ENCODE data around the gene SH3BGRL. TPM values are rescaled to one million over a fixed set of nuclear protein-coding genes. Genes with fewer than 3 reads are reported as not detected.

SH3BGRL gene
- total and polyA plus RNA-seq, 2 of the 13 experiments (the other 11 are each of a cell fraction or from before 2014, with no cell fraction given), result 8.9 to 11.4 TPM

DNA sequence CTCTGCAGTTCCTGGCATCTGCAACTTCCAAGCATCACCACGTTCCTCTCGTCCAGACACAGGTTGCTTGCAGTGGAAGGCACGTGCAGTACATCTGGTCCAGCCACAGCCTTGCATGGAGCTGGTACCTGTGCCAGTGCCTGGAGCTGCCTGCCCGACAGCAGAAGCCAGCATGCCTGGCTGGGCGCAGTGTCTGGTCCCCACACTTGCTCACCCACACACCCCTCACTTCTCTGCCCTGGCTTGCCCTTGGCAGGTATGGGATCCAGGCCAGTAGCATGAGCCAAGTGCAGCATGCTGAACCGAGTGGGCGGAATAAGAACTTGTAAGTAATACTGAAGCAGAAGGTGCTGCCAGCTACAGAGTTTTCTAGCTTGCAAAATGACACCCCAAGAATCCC lies 39.9 kb downstream of the SH3BGRL start:
- no peak overlapping the region for H3K4me2 ChIP-seq (ENCODE audit: low read depth, low read length)
- no peak overlapping the region for H2AFZ ChIP-seq (ENCODE audit: low read length)
- intact Hi-C loops (cut with micrococcal nuclease; ENCODE audit: unreplicated experiment) (no loop called here), in situ Hi-C loops (cut with HindIII; ENCODE audit: extremely low pct_ligation_motif_present, low pct_unique_long_range_greater_than_20kb) (no loop called here)
- H3K4me3 ChIP-seq (replicated peaks in 1 of 3; ENCODE audit: insufficient read depth in 1 of 3, low read depth in 2 of 3, low read length in 3 of 3), result no peak overlapping the region
- BruUV-seq (replicated peaks), result no TSS peak
- no peaks in the 10 kb centered on the region for H3K27me3 ChIP-seq (ENCODE audit: control insufficient read depth in 1 of 2, insufficient read depth in 2 of 2, low read length in 2 of 2)
- no CpG with 5 or more reads among the region's 7 CpGs for WGBS (ENCODE audit: low lambda C conversion rate)
- H3K79me2 ChIP-seq (ENCODE audit: insufficient read depth, low read length), result no peaks in the 10 kb centered on the region
- DNase-seq (ENCODE audit: low spot score) (no peak), ATAC-seq (no peak), FAIRE-seq (no peak)
- H4K20me1 ChIP-seq (ENCODE audit: insufficient read depth, low read length), result no peaks in the 10 kb centered on the region
- H3K27ac ChIP-seq (ENCODE audit: extremely low read length, insufficient read depth, low read length), result no peak overlapping the region
- CTCF ChIA-PET (ENCODE audit: low intra/inter-chr PET ratio, low total read pairs), result no interaction called here
- TF ChIP-seq RFXANK (CRISPR knock-in tag; IDR thresholded peaks at IDR 0.05) (no peak), PITX1 (CRISPR knock-in tag; IDR thresholded peaks at IDR 0.05) (no peak), ZIK1 (CRISPR knock-in tag; IDR thresholded peaks at IDR 0.05; ENCODE audit: borderline replicate concordance, low read depth) (no peak), ZNF850 (CRISPR knock-in tag; conservative IDR thresholded peaks at IDR 0.05) (no peak), ZNF878 (CRISPR knock-in tag; IDR thresholded peaks at IDR 0.05) (no peak), ZNF121 (CRISPR knock-in tag; IDR thresholded peaks at IDR 0.05) (no peak), NPAS2 (CRISPR knock-in tag; IDR thresholded peaks at IDR 0.05; ENCODE audit: borderline replicate concordance) (no peak), ZNF317 (CRISPR knock-in tag; IDR thresholded peaks at IDR 0.05) (no peak), ZNF598 (CRISPR knock-in tag; IDR thresholded peaks at IDR 0.05; ENCODE audit: borderline replicate concordance) (no peak), RAD51 (IDR thresholded peaks at IDR 0.05; ENCODE audit: borderline replicate concordance) (no peak), ZNF629 (CRISPR knock-in tag; conservative IDR thresholded peaks at IDR 0.05) (no peak), SATB2 (CRISPR knock-in tag; IDR thresholded peaks at IDR 0.05) (no peak), HOXD1 (CRISPR knock-in tag; IDR thresholded peaks at IDR 0.05) (no peak), TCF7 (IDR thresholded peaks at IDR 0.05; ENCODE audit: low read depth) (no peak), KLF6 (CRISPR knock-in tag; IDR thresholded peaks at IDR 0.05) (no peak)
- TF ChIP-seq, protein P1, sequence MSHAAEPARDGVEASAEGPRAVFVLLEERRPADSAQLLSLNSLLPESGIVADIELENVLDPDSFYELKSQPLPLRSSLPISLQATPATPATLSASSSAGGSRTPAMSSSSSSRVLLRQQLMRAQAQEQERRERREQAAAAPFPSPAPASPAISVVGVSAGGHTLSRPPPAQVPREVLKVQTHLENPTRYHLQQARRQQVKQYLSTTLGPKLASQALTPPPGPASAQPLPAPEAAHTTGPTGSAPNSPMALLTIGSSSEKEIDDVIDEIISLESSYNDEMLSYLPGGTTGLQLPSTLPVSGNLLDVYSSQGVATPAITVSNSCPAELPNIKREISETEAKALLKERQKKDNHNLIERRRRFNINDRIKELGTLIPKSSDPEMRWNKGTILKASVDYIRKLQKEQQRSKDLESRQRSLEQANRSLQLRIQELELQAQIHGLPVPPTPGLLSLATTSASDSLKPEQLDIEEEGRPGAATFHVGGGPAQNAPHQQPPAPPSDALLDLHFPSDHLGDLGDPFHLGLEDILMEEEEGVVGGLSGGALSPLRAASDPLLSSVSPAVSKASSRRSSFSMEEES (CRISPR knock-in tag; IDR thresholded peaks at IDR 0.05), result no peak
- TF ChIP-seq, protein P2, sequence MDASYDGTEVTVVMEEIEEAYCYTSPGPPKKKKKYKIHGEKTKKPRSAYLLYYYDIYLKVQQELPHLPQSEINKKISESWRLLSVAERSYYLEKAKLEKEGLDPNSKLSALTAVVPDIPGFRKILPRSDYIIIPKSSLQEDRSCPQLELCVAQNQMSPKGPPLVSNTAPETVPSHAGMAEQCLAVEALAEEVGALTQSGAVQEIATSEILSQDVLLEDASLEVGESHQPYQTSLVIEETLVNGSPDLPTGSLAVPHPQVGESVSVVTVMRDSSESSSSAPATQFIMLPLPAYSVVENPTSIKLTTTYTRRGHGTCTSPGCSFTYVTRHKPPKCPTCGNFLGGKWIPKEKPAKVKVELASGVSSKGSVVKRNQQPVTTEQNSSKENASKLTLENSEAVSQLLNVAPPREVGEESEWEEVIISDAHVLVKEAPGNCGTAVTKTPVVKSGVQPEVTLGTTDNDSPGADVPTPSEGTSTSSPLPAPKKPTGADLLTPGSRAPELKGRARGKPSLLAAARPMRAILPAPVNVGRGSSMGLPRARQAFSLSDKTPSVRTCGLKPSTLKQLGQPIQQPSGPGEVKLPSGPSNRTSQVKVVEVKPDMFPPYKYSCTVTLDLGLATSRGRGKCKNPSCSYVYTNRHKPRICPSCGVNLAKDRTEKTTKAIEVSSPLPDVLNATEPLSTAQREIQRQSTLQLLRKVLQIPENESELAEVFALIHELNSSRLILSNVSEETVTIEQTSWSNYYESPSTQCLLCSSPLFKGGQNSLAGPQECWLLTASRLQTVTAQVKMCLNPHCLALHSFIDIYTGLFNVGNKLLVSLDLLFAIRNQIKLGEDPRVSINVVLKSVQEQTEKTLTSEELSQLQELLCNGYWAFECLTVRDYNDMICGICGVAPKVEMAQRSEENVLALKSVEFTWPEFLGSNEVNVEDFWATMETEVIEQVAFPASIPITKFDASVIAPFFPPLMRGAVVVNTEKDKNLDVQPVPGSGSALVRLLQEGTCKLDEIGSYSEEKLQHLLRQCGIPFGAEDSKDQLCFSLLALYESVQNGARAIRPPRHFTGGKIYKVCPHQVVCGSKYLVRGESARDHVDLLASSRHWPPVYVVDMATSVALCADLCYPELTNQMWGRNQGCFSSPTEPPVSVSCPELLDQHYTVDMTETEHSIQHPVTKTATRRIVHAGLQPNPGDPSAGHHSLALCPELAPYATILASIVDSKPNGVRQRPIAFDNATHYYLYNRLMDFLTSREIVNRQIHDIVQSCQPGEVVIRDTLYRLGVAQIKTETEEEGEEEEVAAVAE (CRISPR knock-in tag; IDR thresholded peaks at IDR 0.05; ENCODE audit: borderline replicate concordance), result no peak
- no peaks in the 10 kb centered on the region for H3K4me1 ChIP-seq (ENCODE audit: insufficient read depth, low read length)
- H3K9me3 ChIP-seq (ENCODE audit: low read length), result no peaks in the 10 kb centered on the region
- no peaks in the 10 kb centered on the region for H3K36me3 ChIP-seq (replicated peaks in 1 of 2; ENCODE audit: control insufficient read depth in 1 of 2, insufficient read depth in 2 of 2, low read length in 2 of 2)
- no peak overlapping the region for H3K9ac ChIP-seq (ENCODE audit: insufficient read depth, low read depth, low read length)
- POLR2A ChIA-PET, result no interaction called here

All from HepG2 (cell line).